GM10266 (cell line): Measurements from ENCODE around the gene TSPAN9.

Source experiments
- DNase-seq: peaks from one replicate; pipeline ENCODE4 v3.0.0; 2012; ENCODE audit errors: extremely low spot score
- CTCF ChIP-seq: IDR thresholded peaks from 2 replicates; pipeline ENCODE4 v1.5.1; 2012; ENCODE audit warnings: mild to moderate bottlenecking, low read depth; ENCODE audit not compliant: control insufficient read depth, insufficient read depth; ENCODE audit errors: missing control alignments

Gene TSPAN9

GRCh38 chr12:3319723-3320492, 242.7 kb downstream of the TSPAN9 start:
- no peak for DNase-seq
- no peak for TF ChIP-seq CTCF

- TF ChIP-seq CTCF, result no peak
- no peak for DNase-seq
Observed at GRCh38 chr12:3320881-3321509, 243.8 kb downstream of the TSPAN9 start.

- no peak for TF ChIP-seq CTCF
- DNase-seq, result no peak
Observed at GRCh38 chr12:3321881-3322280, 244.7 kb downstream of the TSPAN9 start.

GRCh38 chr12:3323002-3323685, 246.0 kb downstream of the TSPAN9 start:
- no peak for TF ChIP-seq CTCF
- DNase-seq, result no peak

GRCh38 chr12:3325736-3326135, 248.6 kb downstream of the TSPAN9 start:
- no peak for TF ChIP-seq CTCF
- no peak for DNase-seq

- no peak for DNase-seq
Observed at GRCh38 chr12:3326156-3326849, 249.1 kb downstream of the TSPAN9 start.

More at GRCh38 chr12:3326156-3326849, 249.1 kb downstream of the TSPAN9 start:
- TF ChIP-seq CTCF, result no peak
